ENCODE data around the gene ARPC5.
A peak's percentile ranks its signal among the peaks of the same experiment; 100 is the strongest.

Gene ARPC5

DNA sequence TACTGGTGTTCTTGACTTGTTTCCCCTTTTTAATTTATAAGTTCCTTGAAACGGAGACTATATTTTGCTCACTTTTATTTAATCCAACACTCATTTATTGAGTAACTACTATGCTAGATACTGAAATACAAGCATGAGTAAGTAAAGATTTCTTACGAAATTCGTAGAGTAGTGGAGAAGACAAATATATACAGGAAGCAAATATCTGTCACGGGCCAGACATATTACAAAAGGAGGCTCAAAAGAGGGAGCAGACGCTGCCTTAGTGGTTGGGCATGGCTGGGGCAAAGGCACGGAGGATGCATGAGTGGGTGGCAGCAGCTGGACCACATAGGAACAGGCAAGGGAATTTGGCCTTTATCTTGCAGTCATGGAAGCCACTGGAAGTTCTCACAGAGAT lies 52.1 kb downstream of the ARPC5 start:
- DNase-seq (no peak), ATAC-seq (ENCODE audit: insufficient read depth, low read depth) (no peak)
- H3K27me3 ChIP-seq (ENCODE audit: insufficient read depth, low read length, poor library complexity) = no peaks in the 10 kb centered on the region
- no peaks in the 10 kb centered on the region for H4K20me1 ChIP-seq (ENCODE audit: insufficient read depth, low read length)
- H3K4me1 ChIP-seq (ENCODE audit: insufficient read depth, low read length) = peaks cover 17% of the 10 kb centered on the region
- H3K27ac ChIP-seq (ENCODE audit: low read length) = no peak overlapping the region
- H3K4me3 ChIP-seq (ENCODE audit: low read depth in 1 of 2, low read length in 2 of 2) = no peak overlapping the region
- no peak overlapping the region for H3K4me2 ChIP-seq (ENCODE audit: insufficient read depth, low read length)
- H3K36me3 ChIP-seq (ENCODE audit: insufficient read depth, low read length) = no peaks in the 10 kb centered on the region
- H2AFZ ChIP-seq (ENCODE audit: low read depth, low read length) = no peak overlapping the region
- H3K9ac ChIP-seq (ENCODE audit: low read depth, low read length) = no peak overlapping the region
- no peaks in the 10 kb centered on the region for H3K9me3 ChIP-seq (ENCODE audit: insufficient read depth, low read length, severe bottlenecking)
- no peaks in the 10 kb centered on the region for H3K79me2 ChIP-seq (ENCODE audit: insufficient read depth, low read length)
- TF ChIP-seq EZH2 (IDR thresholded peaks at IDR 0.05; ENCODE audit: borderline replicate concordance, low read depth, low read length, severe bottlenecking) = no peak
- TF ChIP-seq, protein P1, sequence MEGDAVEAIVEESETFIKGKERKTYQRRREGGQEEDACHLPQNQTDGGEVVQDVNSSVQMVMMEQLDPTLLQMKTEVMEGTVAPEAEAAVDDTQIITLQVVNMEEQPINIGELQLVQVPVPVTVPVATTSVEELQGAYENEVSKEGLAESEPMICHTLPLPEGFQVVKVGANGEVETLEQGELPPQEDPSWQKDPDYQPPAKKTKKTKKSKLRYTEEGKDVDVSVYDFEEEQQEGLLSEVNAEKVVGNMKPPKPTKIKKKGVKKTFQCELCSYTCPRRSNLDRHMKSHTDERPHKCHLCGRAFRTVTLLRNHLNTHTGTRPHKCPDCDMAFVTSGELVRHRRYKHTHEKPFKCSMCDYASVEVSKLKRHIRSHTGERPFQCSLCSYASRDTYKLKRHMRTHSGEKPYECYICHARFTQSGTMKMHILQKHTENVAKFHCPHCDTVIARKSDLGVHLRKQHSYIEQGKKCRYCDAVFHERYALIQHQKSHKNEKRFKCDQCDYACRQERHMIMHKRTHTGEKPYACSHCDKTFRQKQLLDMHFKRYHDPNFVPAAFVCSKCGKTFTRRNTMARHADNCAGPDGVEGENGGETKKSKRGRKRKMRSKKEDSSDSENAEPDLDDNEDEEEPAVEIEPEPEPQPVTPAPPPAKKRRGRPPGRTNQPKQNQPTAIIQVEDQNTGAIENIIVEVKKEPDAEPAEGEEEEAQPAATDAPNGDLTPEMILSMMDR (IDR thresholded peaks at IDR 0.05; ENCODE audit: borderline replicate concordance, extremely low read depth, low read length, poor library complexity, severe bottlenecking) = no peak

DNA sequence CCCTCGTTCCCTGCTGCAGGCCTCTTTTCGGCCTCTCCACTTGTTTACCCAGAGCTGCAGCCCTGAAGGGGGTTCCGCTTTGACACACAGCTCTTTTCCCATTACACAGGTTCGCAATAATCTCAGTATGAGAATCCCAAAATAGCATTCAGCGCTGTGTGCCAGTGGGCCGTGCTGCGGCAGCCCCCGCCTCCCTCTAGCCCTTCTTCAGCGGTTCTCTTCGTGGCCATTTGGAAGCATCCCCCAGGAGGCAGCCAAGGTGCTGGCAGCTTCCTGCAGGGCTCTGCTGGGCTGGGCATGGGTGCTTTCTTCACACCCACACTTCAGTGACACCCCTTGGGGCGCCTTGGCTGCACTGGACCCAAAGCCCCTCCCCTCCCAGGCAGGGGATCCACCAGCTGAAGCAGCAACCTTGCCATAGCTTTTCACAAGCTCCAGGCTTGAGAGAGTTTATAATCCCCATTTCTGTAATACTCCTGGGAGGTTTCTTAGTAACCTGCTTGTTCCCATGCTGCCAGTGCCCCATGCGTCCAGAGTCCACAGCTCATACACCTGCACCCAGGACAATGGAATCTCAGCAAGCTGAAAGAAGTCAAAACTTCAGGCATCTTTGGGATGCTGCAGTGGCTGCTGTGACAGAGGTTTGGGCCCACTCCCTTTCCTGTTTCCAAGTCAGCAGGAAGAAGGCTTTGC lies 53.4 kb downstream of the ARPC5 start:
- Histone ChIP-seq H3K27ac (ENCODE audit: low read length) (no peak overlapping the region), H3K9ac (ENCODE audit: low read depth, low read length) (no peak overlapping the region), H3K36me3 (ENCODE audit: insufficient read depth, low read length) (no peaks in the 10 kb centered on the region), H4K20me1 (ENCODE audit: insufficient read depth, low read length) (no peaks in the 10 kb centered on the region), H3K4me2 (ENCODE audit: insufficient read depth, low read length) (no peak overlapping the region), H3K27me3 (ENCODE audit: insufficient read depth, low read length, poor library complexity) (no peaks in the 10 kb centered on the region), H3K79me2 (ENCODE audit: insufficient read depth, low read length) (no peaks in the 10 kb centered on the region), H3K4me3 (ENCODE audit: low read depth in 1 of 2, low read length in 2 of 2) (no peak overlapping the region), H3K9me3 (ENCODE audit: insufficient read depth, low read length, severe bottlenecking) (no peaks in the 10 kb centered on the region), H3K4me1 (ENCODE audit: insufficient read depth, low read length) (peaks cover 17% of the 10 kb centered on the region), H2AFZ (ENCODE audit: low read depth, low read length) (no peak overlapping the region)
- ATAC-seq (ENCODE audit: insufficient read depth, low read depth) (no peak), DNase-seq (no peak)
- TF ChIP-seq EZH2 (IDR thresholded peaks at IDR 0.05; ENCODE audit: borderline replicate concordance, low read depth, low read length, severe bottlenecking) = no peak
- TF ChIP-seq, protein P1 (IDR thresholded peaks at IDR 0.05; ENCODE audit: borderline replicate concordance, extremely low read depth, low read length, poor library complexity, severe bottlenecking) = no peak

DNA sequence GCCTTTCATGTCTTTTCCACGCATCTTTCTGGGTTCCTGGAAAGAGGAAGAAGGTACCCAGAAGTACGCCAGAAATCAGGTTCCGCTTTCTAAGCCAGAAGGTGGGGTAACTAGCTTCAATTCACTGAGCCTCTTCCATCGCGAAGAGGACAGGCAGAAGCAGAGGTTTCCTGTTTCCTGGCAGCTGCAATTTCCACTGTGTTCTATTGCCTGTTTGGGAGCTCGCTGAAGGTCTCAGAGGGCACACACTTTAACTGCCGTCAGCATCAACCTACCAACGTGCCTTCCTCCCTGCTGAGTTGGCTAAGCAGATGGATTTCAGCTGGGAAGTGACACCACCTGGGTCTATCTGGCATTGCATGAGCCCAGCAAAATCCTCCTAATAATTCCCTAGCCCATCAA lies 55.3 kb downstream of the ARPC5 start:
- H3K36me3 ChIP-seq (ENCODE audit: insufficient read depth, low read length) = no peaks in the 10 kb centered on the region
- peak overlapping the region; percentile 41 for H3K9ac ChIP-seq (ENCODE audit: low read depth, low read length)
- H3K4me2 ChIP-seq (ENCODE audit: insufficient read depth, low read length) = peak overlapping the region; percentile 65
- no peaks in the 10 kb centered on the region for H3K79me2 ChIP-seq (ENCODE audit: insufficient read depth, low read length)
- peak overlapping the region; percentile 69 for H2AFZ ChIP-seq (ENCODE audit: low read depth, low read length)
- DNase-seq = peak; percentile 84
- H3K4me1 ChIP-seq (ENCODE audit: insufficient read depth, low read length) = peaks cover 17% of the 10 kb centered on the region
- H4K20me1 ChIP-seq (ENCODE audit: insufficient read depth, low read length) = no peaks in the 10 kb centered on the region
- no peaks in the 10 kb centered on the region for H3K9me3 ChIP-seq (ENCODE audit: insufficient read depth, low read length, severe bottlenecking)
- TF ChIP-seq, protein P1 (IDR thresholded peaks at IDR 0.05; ENCODE audit: borderline replicate concordance, extremely low read depth, low read length, poor library complexity, severe bottlenecking) = peak; percentile 62
- no peak for TF ChIP-seq EZH2 (IDR thresholded peaks at IDR 0.05; ENCODE audit: borderline replicate concordance, low read depth, low read length, severe bottlenecking)
- H3K27ac ChIP-seq (ENCODE audit: low read length) = peak overlapping the region; percentile 82
- ATAC-seq (ENCODE audit: insufficient read depth, low read depth) = peak; percentile 94
- peak overlapping the region in 1 of 2 experiments; percentile 41; a peak in 2 of 4 replicates for H3K4me3 ChIP-seq (ENCODE audit: low read depth in 1 of 2, low read length in 2 of 2)
- H3K27me3 ChIP-seq (ENCODE audit: insufficient read depth, low read length, poor library complexity) = no peaks in the 10 kb centered on the region

Data from DND-41 (cell line).